Lung microvascular endothelial cell (primary cell): ENCODE data around the gene EIF3L. TPM values are rescaled to one million over a fixed set of nuclear protein-coding genes. Genes with fewer than 3 reads are reported as not detected.

ENCODE experiments used
- DNase-seq, 2 donors: peaks; one replicate each; pipeline versions ENCODE4 v3.0.0 to v3.0.0-alpha.2; 2010; ENCODE audit warnings: low read depth in 2 of 2
- total RNA-seq: library from RNA; depleted of rRNA; stranded (reverse); fragments of >200 nt; gene quantifications from 2 replicates; pipeline ENCODE4 v1.2.1, GENCODE V29; 2014

Gene EIF3L
- total RNA-seq, 1 donor from 2014 or later: 344 TPM

GRCh38 chr22:37904572-37905533 lies 55.6 kb downstream of the EIF3L start:
- DNase-seq: peak; percentile 64 to 98

GRCh38 chr22:37905534-37906363 lies 56.5 kb downstream of the EIF3L start, which contains the start of gene MICALL1:
Gene MICALL1 (plus strand): TSS chr22:37906297. CDS start chr22:37906423, 126 bp downstream.
- peak; percentile 80 to 81 for DNase-seq

- DNase-seq: no peak
Measured at GRCh38 chr22:37906364-37907008, 57.3 kb downstream of the EIF3L start.

- DNase-seq: peak in 1 of 2 donors; percentile 21
Measured at GRCh38 chr22:37907036-37907954, 58.1 kb downstream of the EIF3L start.

- no peak for DNase-seq
Measured at GRCh38 chr22:37909766-37910165, 60.5 kb downstream of the EIF3L start.

GRCh38 chr22:37910890-37911672 lies 61.9 kb downstream of the EIF3L start:
- no peak for DNase-seq

DNA sequence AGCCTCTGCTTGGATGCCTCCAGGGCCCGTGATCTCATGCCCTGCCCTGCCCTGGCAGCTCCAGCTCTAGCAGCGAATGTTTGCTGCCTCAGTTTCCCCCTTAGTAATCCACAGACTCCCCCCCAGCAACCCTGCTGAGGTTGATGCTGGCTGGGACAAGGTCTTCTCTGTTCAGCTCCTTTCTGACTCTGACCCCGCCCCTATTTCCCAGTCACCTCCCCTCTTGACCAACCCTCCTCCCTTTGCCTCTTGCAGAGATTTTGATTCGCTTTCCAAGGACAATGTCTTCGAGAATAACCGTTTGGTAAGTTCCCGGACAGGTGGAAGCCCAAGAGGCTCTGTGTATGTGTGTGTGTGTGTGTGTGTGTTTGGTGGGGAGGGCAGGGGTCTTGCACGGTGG lies 62.5 kb downstream of the EIF3L start:
- DNase-seq: no peak

- no peak for DNase-seq
Measured at GRCh38 chr22:37912171-37912570, 63.0 kb downstream of the EIF3L start.

DNA sequence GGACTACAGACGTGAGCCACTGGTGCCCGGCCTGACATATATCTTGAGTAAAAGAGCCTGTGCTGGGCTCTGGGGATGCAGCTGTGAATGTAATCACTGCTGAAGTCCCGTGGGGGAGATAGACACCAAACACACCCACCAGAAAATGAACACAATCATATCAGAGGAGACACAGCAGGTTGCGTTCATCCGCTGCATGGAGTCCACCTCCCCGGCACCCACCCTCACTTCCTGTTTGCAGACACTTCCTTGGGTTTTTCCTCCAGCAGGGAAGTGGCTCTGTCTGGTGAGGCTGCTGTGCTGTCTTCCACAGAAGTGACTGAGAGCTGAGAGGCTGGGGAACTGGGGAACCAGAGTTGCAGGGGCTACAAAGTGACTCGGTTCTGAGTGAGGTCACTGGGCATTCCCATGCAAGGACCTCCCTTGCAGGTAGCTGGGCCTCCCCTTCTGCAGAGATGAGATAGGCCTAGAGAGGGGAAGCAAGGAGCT lies 64.1 kb downstream of the EIF3L start:
- DNase-seq: no peak

DNA sequence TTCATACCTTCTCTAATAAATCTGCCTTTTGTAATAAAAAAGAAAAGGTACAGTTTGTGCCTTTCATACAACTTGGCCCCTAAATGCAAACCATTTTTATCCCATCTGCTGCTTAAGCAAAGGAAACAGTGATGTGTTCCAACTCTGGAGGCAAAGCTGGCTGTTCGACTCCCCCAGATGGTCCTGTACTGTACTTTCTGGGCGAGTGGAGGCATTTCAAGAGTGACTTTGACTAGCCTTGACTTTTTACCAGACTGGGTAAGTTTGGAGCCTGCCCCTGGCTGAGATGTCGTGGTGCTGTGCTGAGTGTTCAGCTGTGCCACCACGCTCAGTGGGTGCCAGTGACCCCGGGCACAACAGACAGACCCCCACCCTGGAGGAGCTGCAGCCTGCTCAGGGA lies 67.1 kb downstream of the EIF3L start:
- no peak for DNase-seq

DNA sequence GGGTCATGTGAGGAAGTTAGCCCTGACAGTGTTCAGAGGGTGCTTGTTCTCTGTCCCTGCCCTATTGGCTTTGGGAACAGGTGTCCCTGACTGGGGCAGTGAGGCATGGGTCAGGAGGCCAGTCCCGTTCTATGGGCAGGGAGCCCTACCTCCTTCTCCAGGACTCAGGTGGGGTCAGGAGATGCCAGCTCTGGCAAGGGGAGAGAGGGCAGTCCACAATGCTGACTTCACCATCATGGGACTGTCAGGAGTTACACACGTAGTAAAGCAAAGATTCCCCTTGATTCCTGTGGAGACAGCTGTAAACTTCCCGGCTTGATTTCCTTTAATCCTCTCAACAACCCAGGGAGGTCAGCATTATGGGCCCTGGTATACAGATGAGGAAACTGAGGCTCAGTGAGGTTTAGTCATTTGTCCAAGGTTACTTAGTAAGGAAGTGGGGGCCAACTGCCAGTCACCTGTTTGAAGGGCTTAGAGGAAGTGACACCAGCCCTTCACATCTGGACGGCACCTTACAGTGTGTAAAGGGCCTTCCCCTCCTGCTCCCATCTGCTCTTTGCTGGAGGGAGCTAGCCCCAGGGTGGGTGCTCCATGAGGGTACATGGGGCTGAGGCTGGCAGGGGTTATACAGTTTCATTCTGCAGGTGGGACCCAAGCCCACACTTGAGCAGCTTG lies 68.8 kb downstream of the EIF3L start:
- no peak for DNase-seq

DNA sequence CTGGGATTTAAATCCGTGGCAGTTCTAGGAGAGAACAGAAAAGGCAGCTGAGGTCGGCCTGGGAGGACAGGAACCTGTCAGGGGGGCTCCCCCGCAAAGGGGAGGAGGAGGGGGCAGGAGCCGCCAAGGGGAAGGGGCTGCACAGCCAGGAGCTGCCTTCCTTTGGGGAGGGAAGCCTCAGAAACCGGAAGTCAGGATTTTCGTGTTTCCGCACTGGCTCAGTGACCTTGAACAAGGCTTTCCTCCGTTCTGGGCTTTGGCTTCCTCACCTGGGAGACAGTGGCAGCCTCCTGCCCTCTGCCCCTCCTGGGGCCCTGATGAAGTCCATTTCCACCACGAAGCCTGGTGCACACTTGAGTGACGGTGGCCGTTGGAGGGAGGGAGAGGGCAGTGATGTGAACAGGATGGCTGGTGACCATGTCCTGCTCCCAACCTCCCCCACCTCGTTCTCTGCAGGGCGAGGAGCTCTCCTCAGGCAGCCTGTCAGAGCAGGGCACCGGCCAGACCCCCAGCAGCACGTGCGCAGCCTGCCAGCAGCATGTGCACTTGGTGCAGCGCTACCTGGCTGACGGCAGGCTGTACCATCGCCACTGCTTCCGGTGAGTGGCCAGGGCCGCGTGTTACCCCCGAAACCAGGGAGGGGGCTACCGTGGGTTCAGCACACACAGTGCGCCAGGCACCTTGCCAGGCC lies 69.5 kb downstream of the EIF3L start:
- no peak for DNase-seq

GRCh38 chr22:37920126-37920525 lies 70.9 kb downstream of the EIF3L start:
- no peak for DNase-seq

DNA sequence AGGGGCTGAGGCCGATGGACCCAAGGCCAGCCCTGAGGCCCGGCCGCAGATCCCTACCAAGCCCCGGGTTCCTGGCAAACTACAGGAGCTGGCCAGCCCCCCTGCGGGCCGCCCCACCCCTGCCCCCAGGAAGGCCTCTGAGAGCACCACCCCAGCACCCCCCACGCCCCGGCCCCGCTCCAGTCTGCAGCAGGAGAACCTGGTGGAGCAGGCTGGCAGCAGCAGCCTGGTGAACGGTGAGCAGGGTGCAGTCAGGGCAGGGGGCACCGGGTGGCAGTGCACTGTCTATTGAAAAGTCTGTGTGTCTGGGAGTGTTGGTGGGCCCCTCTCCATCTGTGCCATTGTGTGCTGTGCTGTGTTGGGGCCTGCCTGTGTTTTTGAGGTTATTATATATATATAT lies 73.0 kb downstream of the EIF3L start:
- DNase-seq: no peak

DNA sequence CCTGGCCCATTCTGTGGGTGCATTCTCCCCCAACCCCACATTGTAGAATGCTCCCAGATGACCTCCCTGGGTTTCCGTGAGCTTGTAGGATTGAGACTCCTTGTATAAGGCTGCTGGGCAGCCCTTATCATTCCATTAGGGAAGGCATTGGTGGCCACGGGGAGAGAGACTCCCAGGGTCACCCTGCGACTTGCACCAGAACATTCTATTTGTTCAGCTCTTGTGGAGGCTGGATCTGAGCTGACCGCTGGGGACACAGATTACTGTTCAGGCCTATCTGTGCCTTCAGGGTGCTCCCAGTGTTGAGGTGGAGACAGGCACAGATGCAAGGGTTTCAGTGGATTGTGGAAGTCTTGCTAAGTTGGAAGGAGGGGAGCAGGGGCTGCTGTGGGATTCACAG lies 74.7 kb downstream of the EIF3L start:
- no peak for DNase-seq

DNA sequence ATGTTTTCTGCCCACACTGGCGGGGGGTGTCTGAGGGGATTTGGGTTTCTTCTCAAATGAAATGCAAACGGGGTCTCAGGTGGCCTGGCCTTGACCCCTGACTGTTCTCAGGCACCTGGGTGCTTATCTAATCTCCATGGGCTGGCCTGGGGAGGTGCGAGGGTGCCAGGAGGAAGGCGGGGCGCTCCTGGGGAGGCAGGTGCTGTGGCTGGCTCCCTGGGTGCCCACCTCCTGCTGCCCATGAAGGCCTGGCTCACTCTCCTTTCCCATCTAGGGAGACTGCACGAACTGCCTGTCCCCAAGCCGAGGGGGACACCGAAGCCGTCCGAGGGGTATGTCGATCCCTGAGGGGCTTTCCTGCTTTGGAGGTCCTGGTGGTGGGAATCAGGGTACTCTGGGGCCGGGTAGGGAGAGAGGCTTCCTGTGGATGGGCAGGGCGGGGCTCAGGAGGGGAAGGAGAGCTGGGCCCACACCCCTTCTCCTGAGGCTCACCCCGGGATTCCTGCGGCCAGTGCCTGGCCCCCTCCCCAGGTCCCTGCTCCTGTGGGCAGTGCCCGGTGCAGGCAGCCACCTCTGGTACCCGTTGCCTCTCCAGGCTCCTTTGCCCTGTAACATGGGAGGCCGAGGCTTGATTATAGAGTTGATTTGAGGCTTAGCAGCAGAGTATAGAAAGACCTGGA lies 75.3 kb downstream of the EIF3L start:
- no peak for DNase-seq

- no peak for DNase-seq
Measured at GRCh38 chr22:37925330-37925729, 76.1 kb downstream of the EIF3L start.

DNA sequence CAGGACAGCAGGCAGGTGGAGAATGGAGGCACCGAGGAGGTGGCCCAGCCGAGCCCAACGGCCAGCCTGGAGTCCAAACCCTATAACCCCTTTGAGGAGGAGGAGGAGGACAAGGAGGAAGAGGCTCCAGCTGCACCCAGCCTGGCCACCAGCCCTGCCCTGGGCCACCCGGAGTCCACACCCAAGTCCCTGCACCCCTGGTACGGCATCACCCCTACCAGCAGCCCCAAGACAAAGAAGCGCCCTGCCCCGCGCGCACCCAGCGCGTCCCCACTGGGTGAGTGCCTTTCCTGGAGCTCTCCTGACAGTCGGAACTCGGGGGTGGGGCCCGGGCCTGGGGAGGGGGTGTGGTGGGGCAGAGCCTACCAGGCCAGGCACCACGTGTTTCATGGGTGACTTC lies 76.5 kb downstream of the EIF3L start:
- DNase-seq: no peak
